Measurements from ENCODE around the gene CBARP.

CBARP gene

GRCh38 chr19:1283917-1284292, 46.1 kb upstream of the CBARP start:
- ChIA-PET CTCF (interaction anchor here (0.9 to 1.4 kb wide), 3 partner anchors 18 to 88 kb away, joined by 3 to 9 read pairs (median 4); a partner anchor contains a TSS), POLR2A (interaction anchor here (0.9 kb wide), 1 partner anchor 9 kb away, joined by 4 read pairs; the partner anchor contains the start of gene FAM174C)
- DNase-seq (ENCODE audit: extremely low spot score) = no peak
- no peak for TF ChIP-seq CTCF (IDR thresholded peaks at IDR 0.05; ENCODE audit: control extremely low read depth, extremely low read depth, low read depth, missing control alignments)

- DNase-seq (ENCODE audit: extremely low spot score) = no peak
- POLR2A ChIA-PET = no interaction called here
- TF ChIP-seq CTCF (IDR thresholded peaks at IDR 0.05; ENCODE audit: control extremely low read depth, extremely low read depth, low read depth, missing control alignments) = no peak
- CTCF ChIA-PET = interaction anchor here (0.9 to 1.2 kb wide), 3 partner anchors 17 to 89 kb away, joined by 3 to 4 read pairs (median 3); a partner anchor contains a TSS
Measured at GRCh38 chr19:1283207-1283916, 45.6 kb upstream of the CBARP start.

GRCh38 chr19:1282588-1283206, 44.9 kb upstream of the CBARP start:
- CTCF ChIA-PET = interaction anchor here (0.9 kb wide), 1 partner anchor 90 kb away, joined by 3 read pairs; no protein-coding TSS in a partner anchor
- POLR2A ChIA-PET = no interaction called here
- no peak for DNase-seq (ENCODE audit: extremely low spot score)
- no peak for TF ChIP-seq CTCF (IDR thresholded peaks at IDR 0.05; ENCODE audit: control extremely low read depth, extremely low read depth, low read depth, missing control alignments)

- no peak for TF ChIP-seq CTCF (IDR thresholded peaks at IDR 0.05; ENCODE audit: control extremely low read depth, extremely low read depth, low read depth, missing control alignments)
- CTCF ChIA-PET = interaction anchor here (4.3 kb wide), 1 partner anchor 38 kb away, joined by 20 read pairs; no protein-coding TSS in a partner anchor
- POLR2A ChIA-PET = no interaction called here
- DNase-seq (ENCODE audit: extremely low spot score) = no peak
Measured at GRCh38 chr19:1281569-1282287, 43.9 kb upstream of the CBARP start.

GRCh38 chr19:1280636-1281568, 43.1 kb upstream of the CBARP start:
- no peak for DNase-seq (ENCODE audit: extremely low spot score)
- ChIA-PET CTCF (interaction anchor here (1.1 to 4.7 kb wide), 10 partner anchors 11 to 129 kb away, joined by 3 to 87 read pairs (median 6); partner anchors contain the start of genes CIRBP and NDUFS7), POLR2A (no interaction called here)
- TF ChIP-seq CTCF (IDR thresholded peaks at IDR 0.05; ENCODE audit: control extremely low read depth, extremely low read depth, low read depth, missing control alignments) = no peak
